NCI-H526 treated with DMSO at 0.1 percent for 48 hours (cell line): ENCODE results near the gene MAPK8IP3.
A peak's percentile ranks its signal among the peaks of the same experiment; 100 is the strongest.

ENCODE experiments used
- DNase-seq: peaks from one replicate; lab custom pipeline; 2025; lab: John Stamatoyannopoulos, UW

The MAPK8IP3 gene

GRCh38 chr16:1773703-1774447, 67.9 kb downstream of the MAPK8IP3 start:
- no peak for DNase-seq

- no peak for DNase-seq
Observed at GRCh38 chr16:1774448-1774780, 68.4 kb downstream of the MAPK8IP3 start.

- no peak for DNase-seq
Observed at GRCh38 chr16:1775006-1775845, 69.2 kb downstream of the MAPK8IP3 start.

DNA sequence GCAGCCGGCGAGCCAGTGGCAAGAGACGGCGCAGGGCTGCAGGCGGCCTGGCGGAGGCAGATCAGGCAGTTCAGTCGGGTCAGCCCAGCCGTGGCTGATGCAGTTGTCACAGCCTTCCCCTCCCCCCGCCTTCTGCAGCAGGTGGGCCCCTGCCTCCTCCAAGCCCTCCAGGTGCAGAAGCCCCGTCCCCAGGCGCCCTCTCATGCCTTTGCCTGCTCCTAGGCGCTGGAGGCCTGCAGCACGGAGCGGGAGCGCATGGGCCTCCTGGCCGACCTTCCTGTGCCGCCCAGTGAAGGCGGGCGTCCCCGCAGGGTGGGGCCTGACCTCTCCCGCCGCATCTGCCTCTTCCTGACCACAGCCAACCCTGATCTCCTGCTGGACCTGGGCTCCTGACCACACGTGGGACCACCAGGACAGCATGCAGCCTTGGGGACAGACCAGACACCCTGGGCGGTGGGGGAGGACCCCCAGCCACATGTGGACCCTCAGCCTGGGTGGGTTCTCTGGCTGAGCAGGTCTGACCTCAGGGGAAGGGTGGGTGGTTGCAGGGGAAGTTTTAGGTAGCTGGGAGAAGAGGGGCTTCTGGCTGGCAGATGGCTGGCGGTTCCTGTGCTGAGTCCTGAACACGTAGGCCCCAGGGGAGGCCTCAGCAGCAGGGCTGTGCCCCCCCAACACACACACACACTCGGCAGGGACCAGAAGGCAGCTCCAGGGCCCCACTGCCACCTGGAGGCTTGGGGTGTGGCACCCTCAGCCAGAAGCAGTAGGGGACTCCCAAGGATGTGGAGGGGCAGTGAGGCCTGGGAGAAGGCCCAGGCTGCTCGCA, 70.1 kb downstream of the MAPK8IP3 start:
- no peak for DNase-seq

DNA sequence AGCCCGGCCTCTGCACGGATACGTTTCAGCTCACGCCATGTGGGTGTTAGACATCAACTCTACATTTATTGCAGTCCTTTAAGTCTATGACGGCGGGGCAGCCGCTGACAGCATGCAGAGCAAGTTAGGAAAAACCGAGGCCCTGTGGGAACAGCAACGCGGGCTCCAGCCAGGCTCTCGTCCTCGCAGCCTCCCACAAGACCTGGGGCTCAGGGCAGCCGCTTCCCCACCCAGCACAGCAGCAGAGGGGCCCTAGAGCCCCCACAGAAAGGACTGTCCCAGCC, 70.6 kb downstream of the MAPK8IP3 start:
- no peak for DNase-seq

DNA sequence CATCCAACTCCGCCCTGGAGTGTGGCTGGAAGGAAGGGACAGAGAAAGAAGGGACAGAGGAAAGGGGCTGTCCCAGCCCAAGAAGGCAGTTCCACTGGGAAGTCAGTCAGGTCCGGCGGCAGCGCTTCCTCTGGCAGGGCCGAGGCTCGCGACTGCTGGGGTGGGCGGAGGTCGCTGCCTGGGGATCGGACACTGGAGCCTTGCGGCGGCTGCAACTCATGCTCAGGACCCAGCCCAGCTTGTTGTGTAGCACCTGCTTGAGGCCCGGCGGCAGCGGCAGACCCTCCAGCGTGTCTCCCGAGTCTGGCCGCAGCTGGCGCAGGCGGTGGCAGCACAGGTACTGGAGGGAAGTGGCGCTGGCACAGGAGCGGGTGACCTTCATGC, 71.0 kb downstream of the MAPK8IP3 start:
- no peak for DNase-seq

DNA sequence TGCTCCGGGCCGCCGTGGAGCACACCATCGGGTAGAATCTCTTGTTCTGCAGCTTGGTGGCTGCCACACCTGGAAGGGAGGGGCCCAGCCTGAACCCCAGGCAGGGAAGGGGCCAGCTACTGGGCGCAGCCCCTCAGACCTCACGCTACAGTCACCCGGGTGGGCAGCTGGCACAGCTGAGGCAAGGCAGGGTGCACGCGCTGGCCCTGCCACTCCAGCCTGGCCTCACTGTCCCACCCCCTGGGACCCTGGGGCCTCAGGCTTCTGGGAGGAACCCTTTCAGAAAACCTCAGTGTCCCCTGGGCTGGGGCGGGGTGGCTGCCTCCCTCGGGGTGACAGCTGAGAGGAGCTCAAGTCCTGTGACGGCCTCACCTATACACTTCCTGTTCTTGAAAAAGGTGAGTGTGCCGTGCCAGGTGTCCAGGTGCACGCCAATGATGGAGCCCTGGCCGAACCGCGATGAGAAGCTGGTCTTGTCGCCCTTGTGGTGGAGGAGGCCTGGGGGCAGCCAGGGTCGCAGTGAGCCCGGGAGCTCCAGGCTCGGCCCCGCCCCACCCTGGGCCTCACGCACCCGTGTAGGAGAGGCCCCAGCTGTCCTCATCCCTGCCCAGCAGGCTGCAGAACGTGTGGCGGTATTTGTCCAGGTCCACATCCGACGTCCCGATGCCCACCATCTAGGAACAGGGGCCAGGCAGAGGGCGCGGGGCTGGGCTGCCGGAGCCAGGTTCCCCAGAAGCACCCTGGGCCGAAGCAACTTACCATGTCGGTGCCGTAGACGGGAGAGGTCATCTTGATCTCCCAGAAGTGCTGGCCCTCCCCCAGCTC, 71.6 kb downstream of the MAPK8IP3 start:
- no peak for DNase-seq

- DNase-seq: no peak
Observed at GRCh38 chr16:1778200-1779179, 72.5 kb downstream of the MAPK8IP3 start.

DNA sequence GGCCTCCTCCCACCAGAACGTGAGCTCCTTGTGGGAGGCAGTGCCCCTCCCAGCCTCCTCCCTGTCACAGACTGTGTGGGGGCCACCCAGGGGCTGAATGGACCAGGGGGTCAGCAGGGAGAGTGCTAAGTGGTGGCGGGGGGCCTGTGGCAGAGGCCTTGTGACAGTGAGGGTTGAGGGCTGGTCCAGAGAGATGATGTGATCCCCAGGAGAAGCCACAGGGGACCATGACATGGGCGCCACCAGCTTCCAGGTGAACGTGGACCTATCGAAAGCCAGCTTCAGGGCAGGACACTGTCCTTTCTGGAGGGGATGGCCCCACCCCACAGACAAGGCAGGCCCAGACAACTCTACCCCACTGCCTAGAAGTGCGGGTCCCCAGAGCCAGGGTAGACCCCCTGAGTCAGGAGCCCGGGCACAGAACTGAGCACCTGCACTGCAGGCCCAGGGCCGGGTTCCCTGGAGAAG, 73.3 kb downstream of the MAPK8IP3 start:
- DNase-seq: no peak

- DNase-seq: no peak
Observed at GRCh38 chr16:1779741-1780676, 74.0 kb downstream of the MAPK8IP3 start.

- DNase-seq: no peak
Observed at GRCh38 chr16:1780677-1781072, 74.7 kb downstream of the MAPK8IP3 start.

GRCh38 chr16:1781254-1781653, 75.3 kb downstream of the MAPK8IP3 start:
- no peak for DNase-seq

GRCh38 chr16:1781758-1782407, 75.9 kb downstream of the MAPK8IP3 start:
- DNase-seq: no peak

- peak; percentile 95 for DNase-seq
Observed at GRCh38 chr16:1782408-1783264, 76.6 kb downstream of the MAPK8IP3 start, which contains the start of the genes NUBP2 and SPSB3. NUBP2 (plus strand) TSS chr16:1782960; CDS start chr16:1783021, 61 bp downstream. SPSB3 (minus strand) TSS chr16:1782571; CDS start chr16:1781483, 1,088 bp downstream.

- no peak for DNase-seq
Observed at GRCh38 chr16:1784977-1785845, 79.2 kb downstream of the MAPK8IP3 start.

- no peak for DNase-seq
Observed at GRCh38 chr16:1785846-1786170, 79.8 kb downstream of the MAPK8IP3 start.
